Measurements from ENCODE around the gene PIM3. TPM values are rescaled to one million over a fixed set of nuclear protein-coding genes. Genes with fewer than 3 reads are reported as not detected.
A peak's percentile ranks its signal among the peaks of the same experiment; 100 is the strongest.

PIM3 gene
- total RNA-seq, 4 donors from 2014 or later: 98.3 to 138 (median 119) TPM

GRCh38 chr22:49951678-49951985 is 8.9 kb upstream of the PIM3 start:
- Histone ChIP-seq H3K27me3 (no peaks in the 10 kb centered on the region), H3K4me1 (peaks cover 0 to 89% (median 37%) of the 10 kb centered on the region in 4 donors), H3K27ac (peak overlapping the region; percentile 37 to 95 (median 84)), H3K9me3 (no peaks in the 10 kb centered on the region), H3K36me3 (no peaks in the 10 kb centered on the region), H3K4me3 (no peak overlapping the region)
- TF ChIP-seq POLR2A (IDR thresholded peaks at IDR 0.05): no peak
- no peak for TF ChIP-seq EP300 (IDR thresholded peaks at IDR 0.05)
- TF ChIP-seq, protein P1, sequence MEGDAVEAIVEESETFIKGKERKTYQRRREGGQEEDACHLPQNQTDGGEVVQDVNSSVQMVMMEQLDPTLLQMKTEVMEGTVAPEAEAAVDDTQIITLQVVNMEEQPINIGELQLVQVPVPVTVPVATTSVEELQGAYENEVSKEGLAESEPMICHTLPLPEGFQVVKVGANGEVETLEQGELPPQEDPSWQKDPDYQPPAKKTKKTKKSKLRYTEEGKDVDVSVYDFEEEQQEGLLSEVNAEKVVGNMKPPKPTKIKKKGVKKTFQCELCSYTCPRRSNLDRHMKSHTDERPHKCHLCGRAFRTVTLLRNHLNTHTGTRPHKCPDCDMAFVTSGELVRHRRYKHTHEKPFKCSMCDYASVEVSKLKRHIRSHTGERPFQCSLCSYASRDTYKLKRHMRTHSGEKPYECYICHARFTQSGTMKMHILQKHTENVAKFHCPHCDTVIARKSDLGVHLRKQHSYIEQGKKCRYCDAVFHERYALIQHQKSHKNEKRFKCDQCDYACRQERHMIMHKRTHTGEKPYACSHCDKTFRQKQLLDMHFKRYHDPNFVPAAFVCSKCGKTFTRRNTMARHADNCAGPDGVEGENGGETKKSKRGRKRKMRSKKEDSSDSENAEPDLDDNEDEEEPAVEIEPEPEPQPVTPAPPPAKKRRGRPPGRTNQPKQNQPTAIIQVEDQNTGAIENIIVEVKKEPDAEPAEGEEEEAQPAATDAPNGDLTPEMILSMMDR (IDR thresholded peaks at IDR 0.05): no peak
- WGBS, 2 donors: 60 to 87% methylated on average over 1 to 4 of the region's 4 CpGs
- DNase-seq (ENCODE audit: low spot score in 2 of 2): no peak

GRCh38 chr22:49951986-49952896 is 8.3 kb upstream of the PIM3 start:
- no peaks in the 10 kb centered on the region for H3K9me3 ChIP-seq
- WGBS, 2 donors: 35 to 44% methylated on average over 19 to 22 of the region's 24 CpGs
- no peaks in the 10 kb centered on the region for H3K36me3 ChIP-seq
- H3K4me3 ChIP-seq: no peak overlapping the region
- H3K27me3 ChIP-seq: no peaks in the 10 kb centered on the region
- H3K27ac ChIP-seq: peak overlapping the region; percentile 37 to 95 (median 84)
- no peak for DNase-seq (ENCODE audit: low spot score in 2 of 2)
- TF ChIP-seq EP300 (IDR thresholded peaks at IDR 0.05): peak in 1 of 2 donors; percentile 24
- TF ChIP-seq, protein P1 (IDR thresholded peaks at IDR 0.05): no peak
- H3K4me1 ChIP-seq: peaks cover 0 to 91% (median 37%) of the 10 kb centered on the region in 4 donors

GRCh38 chr22:49953027-49953679 is 7.4 kb upstream of the PIM3 start:
- no peak overlapping the region for H3K4me3 ChIP-seq
- TF ChIP-seq, protein P1 (IDR thresholded peaks at IDR 0.05): no peak
- TF ChIP-seq EP300 (IDR thresholded peaks at IDR 0.05): no peak
- TF ChIP-seq POLR2A (IDR thresholded peaks at IDR 0.05): no peak
- no peak for DNase-seq (ENCODE audit: low spot score in 2 of 2)
- no peaks in the 10 kb centered on the region for H3K27me3 ChIP-seq
- peak overlapping the region in 3 of 4 donors; percentile 62 to 95 (median 84) for H3K27ac ChIP-seq
- peaks cover 0 to 85% (median 37%) of the 10 kb centered on the region in 4 donors for H3K4me1 ChIP-seq
- no peaks in the 10 kb centered on the region for H3K9me3 ChIP-seq
- WGBS, 2 donors: 76 to 78% methylated on average over 10 to 20 of the region's 20 CpGs
- H3K36me3 ChIP-seq: no peaks in the 10 kb centered on the region

GRCh38 chr22:49953680-49954344 is 6.8 kb upstream of the PIM3 start:
- 69 to 73% methylated on average over 12 to 16 of the region's 18 CpGs for WGBS, 2 donors

More at GRCh38 chr22:49953680-49954344, 6.8 kb upstream of the PIM3 start:
- Histone ChIP-seq H3K4me1 (peaks cover 0 to 81% (median 34%) of the 10 kb centered on the region in 4 donors), H3K36me3 (no peaks in the 10 kb centered on the region), H3K27ac (peak overlapping the region; percentile 9 to 95 (median 73)), H3K9me3 (no peaks in the 10 kb centered on the region), H3K27me3 (no peaks in the 10 kb centered on the region), H3K4me3 (no peak overlapping the region)
- DNase-seq (ENCODE audit: low spot score in 2 of 2): no peak
- TF ChIP-seq POLR2A (IDR thresholded peaks at IDR 0.05) (no peak), EP300 (IDR thresholded peaks at IDR 0.05) (no peak)
- TF ChIP-seq, protein P1 (IDR thresholded peaks at IDR 0.05): no peak
